SJCRH30 (cell line): ENCODE data around the gene ATP8B3. TPM values are rescaled to one million over a fixed set of nuclear protein-coding genes. Genes with fewer than 3 reads are reported as not detected.

Experiments
- DNase-seq, 2 experiments: peaks; one replicate each; pipeline ENCODE4 v3.0.0-alpha.2; 2015 to 2020
- H3K27ac ChIP-seq: fragments of 250-450 bp; sonication (Bioruptor Pico); 2 replicates; pipeline ENCODE4 v1.5.1; 2020; ENCODE audit warnings: mild to moderate bottlenecking, moderate library complexity
- H3K27me3 ChIP-seq: fragments of 250-450 bp; sonication (Bioruptor Pico); 2 replicates; pipeline ENCODE4 v1.5.1; 2020; ENCODE audit warnings: mild to moderate bottlenecking, moderate library complexity
- H3K36me3 ChIP-seq: fragments of 250-450 bp; sonication (Bioruptor Pico); 2 replicates; pipeline ENCODE4 v1.5.1; 2020; ENCODE audit warnings: mild to moderate bottlenecking, moderate library complexity
- H3K4me1 ChIP-seq: fragments of 250-450 bp; sonication (Bioruptor Pico); 2 replicates; pipeline ENCODE4 v1.5.1; 2020; ENCODE audit warnings: mild to moderate bottlenecking, moderate library complexity
- H3K4me3 ChIP-seq: fragments of 250-450 bp; sonication (Bioruptor Pico); 2 replicates; pipeline ENCODE4 v1.5.1; 2020; ENCODE audit warnings: mild to moderate bottlenecking, moderate library complexity
- H3K9me3 ChIP-seq: fragments of 250-450 bp; sonication (Bioruptor Pico); replicated peaks from 2 replicates; pipeline ENCODE4 v1.5.1; 2020; ENCODE audit warnings: mild to moderate bottlenecking, moderate library complexity
- total RNA-seq: library from RNA; depleted of rRNA; stranded (reverse); fragments of >200 nt; shearing (Covaris generic); gene quantifications from 2 replicates; pipeline ENCODE4 v1.2.3, GENCODE V29; 2014

The ATP8B3 gene
- total RNA-seq, 1 experiment from 2014 or later: 0.08 TPM

DNA sequence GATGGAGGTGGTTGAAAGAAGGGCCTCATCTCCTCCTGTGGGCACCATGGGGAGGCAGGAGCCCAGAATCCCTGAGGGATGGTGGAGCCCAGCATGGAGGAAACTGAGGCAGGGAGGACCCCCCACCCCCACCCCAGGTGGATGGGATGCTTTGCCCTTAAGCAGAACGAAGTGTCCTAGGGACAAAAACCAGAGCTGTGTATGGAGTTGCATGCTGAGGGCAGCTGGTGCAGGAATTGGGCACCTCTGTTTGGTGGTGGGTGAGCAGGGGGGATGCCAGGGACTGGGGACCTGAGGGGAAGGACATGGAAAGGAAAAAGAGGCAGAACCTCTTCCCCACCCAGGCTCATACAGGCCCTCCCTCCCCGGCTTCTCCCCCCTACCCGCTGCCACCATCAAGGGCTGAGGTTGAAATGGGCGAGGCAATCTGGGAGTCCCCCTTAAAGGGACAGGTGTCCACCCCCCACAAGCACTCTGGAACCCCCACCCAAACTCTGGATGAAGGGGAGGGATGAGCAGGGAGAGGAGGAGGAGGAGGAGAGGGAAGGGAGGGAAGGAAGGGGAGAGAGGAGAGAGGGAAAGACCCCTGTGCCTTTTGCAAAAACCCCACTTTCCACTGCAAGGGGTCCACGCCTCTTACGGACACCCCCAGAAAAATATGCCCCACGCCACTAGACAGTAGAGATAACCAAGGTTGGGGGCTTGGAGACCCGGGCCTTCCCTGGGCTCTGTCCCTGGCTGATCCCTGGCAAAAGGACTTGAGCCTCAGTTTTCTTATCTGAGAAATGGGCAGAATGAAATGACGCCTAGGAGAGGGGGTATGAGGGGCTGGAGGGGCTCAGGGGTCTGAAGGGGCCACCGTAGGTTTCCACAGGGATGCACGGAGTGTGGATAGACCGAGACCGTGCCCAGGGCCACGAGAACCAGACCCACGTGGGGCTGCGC is 52.8 kb downstream of the ATP8B3 start:
- Histone ChIP-seq H3K9me3 (no peaks in the 10 kb centered on the region), H3K27ac (no peak overlapping the region), H3K36me3 (no peaks in the 10 kb centered on the region), H3K4me1 (no peaks in the 10 kb centered on the region), H3K4me3 (no peak overlapping the region), H3K27me3 (peaks cover 24% of the 10 kb centered on the region; the same call in 1 of the 2 replicates)
- DNase-seq: no peak

DNA sequence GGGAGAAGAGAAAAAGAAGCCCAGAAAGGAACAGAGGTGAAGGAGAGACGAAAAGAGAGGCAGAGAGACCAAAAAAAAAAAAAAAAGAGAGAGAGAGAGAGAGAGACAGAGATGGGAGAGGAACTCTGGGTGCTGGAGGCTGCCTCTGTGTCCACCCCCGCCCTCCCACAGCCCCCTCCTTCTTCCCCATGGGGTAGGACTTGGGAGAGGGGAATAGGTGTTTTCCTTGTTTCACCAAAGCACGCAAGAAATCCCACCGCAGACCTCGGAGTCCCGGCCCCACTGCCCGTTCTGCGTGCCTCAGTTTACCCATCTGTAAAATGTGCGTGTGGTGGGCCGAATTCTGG is 53.9 kb downstream of the ATP8B3 start:
- Histone ChIP-seq H3K27ac (no peak overlapping the region), H3K36me3 (no peaks in the 10 kb centered on the region), H3K4me1 (no peaks in the 10 kb centered on the region), H3K9me3 (no peaks in the 10 kb centered on the region), H3K4me3 (no peak overlapping the region), H3K27me3 (peaks cover 24% of the 10 kb centered on the region; the same call in 1 of the 2 replicates)
- no peak for DNase-seq

DNA sequence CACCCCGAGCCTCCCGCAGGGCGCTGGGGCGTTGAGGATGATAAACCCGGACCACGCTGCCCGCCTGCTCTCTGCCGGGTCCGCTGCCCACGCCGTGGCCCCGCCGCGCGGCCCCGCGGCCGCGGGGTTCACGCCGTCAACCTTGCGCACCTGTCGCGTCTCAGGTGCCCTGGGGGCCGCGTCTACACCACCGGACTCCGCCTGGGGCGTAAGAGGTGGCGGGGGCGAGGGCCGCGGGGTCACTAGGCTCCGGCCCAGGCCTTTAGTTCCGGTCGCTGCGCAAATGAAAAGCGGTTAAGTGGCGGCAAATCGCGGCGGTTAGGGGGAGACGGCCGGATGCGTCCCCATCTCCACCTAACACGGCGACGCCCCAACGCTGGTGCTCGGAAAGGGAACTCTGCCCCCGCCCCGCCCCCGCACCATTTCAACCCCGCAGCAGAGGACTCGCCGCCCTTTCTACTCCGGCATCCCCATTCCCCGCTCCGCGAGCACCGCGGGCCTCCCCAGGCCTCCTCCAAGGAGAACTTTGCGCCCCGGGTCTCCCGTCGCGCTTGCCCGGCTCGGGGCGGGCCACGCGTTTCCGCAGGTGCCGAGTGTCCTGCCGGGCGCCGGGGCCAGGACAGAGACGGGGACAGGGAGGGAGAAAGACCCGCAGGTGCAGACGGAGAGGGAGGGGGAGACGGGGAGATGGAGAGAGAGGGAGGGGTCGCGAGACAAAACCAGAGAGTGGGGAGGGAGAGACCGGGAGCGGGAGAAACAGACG is 54.4 kb downstream of the ATP8B3 start:
- no peak overlapping the region for H3K4me3 ChIP-seq
- H3K27me3 ChIP-seq: peaks cover 24% of the 10 kb centered on the region; the same call in 1 of the 2 replicates
- H3K36me3 ChIP-seq: no peaks in the 10 kb centered on the region
- no peak for DNase-seq
- H3K27ac ChIP-seq: no peak overlapping the region
- no peaks in the 10 kb centered on the region for H3K9me3 ChIP-seq
- H3K4me1 ChIP-seq: no peaks in the 10 kb centered on the region

DNA sequence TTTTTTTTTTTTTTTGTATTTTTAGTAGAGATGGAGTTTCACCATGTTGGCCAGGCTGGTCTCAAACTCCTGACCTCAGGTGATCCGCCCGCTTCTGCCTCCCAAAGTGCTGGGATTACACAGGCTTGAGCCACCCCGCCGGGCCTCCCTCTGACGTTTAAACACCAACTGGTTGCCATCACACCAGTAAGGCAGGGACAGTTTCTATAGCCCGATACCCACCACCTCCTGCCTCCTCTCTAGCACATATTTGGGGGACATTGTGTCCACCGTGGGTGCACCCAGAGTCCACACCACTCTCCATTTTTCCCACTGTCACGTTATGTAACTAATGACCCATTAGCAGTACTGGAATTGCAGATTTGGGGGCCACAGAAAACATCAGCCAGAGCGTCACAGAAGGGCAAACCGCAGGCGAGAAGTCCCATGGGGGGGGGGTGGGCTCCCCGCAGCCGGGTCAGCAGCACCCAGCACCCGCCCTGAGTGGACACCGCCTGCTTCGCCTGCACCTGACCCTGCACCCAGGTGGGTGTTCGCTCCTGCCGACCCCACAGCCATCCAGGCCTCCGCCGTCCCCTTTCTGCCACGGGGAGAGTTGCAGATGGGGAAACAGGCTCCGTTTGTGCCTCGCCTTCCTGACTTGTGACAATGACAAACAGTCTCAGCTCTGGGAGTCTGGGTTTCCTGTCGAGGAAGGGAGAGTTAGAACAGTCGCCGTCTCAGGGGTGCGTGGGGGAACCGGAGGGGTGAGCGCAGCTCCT is 55.2 kb downstream of the ATP8B3 start:
- H3K4me3 ChIP-seq: no peak overlapping the region
- no peak overlapping the region for H3K27ac ChIP-seq
- peaks cover 24% of the 10 kb centered on the region; the same call in 1 of the 2 replicates for H3K27me3 ChIP-seq
- no peaks in the 10 kb centered on the region for H3K9me3 ChIP-seq
- DNase-seq: no peak
- no peaks in the 10 kb centered on the region for H3K36me3 ChIP-seq
- H3K4me1 ChIP-seq: no peaks in the 10 kb centered on the region

DNA sequence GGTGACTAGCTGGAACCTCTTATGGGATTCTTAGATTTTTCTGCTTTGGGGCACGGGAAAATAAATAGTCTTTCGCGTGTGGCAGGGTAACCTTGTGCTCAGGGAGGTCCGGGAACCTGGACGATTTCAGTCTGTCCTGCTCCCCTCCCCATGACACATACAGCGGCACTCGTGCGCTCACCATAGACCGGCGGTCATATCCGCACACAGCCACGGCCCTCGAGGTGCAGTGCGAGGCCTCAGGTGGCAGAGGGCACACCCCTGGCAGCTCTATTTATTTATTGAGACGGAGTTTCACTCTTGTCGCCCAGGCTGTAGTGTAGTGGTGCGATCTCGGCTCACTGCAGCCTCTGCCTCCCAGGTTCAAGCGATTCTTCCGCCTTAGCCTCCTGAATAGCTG is 55.8 kb downstream of the ATP8B3 start:
- H3K27me3 ChIP-seq: peaks cover 25% of the 10 kb centered on the region; the same call in 1 of the 2 replicates
- no peaks in the 10 kb centered on the region for H3K36me3 ChIP-seq
- H3K4me1 ChIP-seq: no peaks in the 10 kb centered on the region
- no peak for DNase-seq
- no peak overlapping the region for H3K4me3 ChIP-seq
- no peak overlapping the region for H3K27ac ChIP-seq
- no peaks in the 10 kb centered on the region for H3K9me3 ChIP-seq

DNA sequence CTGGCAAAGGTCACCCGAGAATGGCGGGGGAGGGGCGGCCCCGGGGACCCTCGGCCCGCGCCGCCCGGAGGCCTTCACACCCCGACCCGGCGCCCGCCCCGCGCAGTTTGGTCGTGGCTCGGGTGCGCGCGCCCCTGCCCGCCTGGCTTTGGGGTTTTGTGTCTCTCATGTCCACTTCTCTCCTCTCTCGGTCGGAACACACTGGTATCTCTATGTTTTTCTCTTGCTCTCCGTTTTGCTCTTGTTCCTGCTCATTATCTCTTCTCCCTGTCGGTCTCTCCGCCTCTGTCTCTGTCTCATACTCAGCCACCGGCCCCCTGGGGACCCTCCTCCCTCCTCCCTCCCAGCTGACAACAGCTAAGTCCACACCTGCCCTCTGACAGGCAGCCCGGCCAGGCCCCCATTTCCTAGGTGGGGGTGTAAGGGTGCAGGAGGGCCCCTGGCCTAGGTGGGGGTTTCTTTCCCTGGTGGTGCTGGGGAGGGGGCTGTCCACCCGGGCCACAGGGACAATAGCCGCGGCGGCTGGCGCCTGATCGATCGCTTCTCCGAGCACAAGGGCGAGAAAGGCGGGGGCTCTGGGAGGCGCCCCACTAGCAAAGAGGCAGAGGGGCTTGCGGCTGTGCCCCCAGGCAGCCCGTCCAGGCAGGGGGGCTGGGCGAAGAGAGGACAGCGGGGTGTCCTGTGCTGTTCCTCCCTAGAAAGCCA is 56.5 kb downstream of the ATP8B3 start:
- Histone ChIP-seq H3K27ac (no peak overlapping the region), H3K9me3 (no peaks in the 10 kb centered on the region), H3K4me3 (no peak overlapping the region), H3K4me1 (no peaks in the 10 kb centered on the region), H3K36me3 (no peaks in the 10 kb centered on the region), H3K27me3 (peaks cover 28% of the 10 kb centered on the region)
- no peak for DNase-seq

DNA sequence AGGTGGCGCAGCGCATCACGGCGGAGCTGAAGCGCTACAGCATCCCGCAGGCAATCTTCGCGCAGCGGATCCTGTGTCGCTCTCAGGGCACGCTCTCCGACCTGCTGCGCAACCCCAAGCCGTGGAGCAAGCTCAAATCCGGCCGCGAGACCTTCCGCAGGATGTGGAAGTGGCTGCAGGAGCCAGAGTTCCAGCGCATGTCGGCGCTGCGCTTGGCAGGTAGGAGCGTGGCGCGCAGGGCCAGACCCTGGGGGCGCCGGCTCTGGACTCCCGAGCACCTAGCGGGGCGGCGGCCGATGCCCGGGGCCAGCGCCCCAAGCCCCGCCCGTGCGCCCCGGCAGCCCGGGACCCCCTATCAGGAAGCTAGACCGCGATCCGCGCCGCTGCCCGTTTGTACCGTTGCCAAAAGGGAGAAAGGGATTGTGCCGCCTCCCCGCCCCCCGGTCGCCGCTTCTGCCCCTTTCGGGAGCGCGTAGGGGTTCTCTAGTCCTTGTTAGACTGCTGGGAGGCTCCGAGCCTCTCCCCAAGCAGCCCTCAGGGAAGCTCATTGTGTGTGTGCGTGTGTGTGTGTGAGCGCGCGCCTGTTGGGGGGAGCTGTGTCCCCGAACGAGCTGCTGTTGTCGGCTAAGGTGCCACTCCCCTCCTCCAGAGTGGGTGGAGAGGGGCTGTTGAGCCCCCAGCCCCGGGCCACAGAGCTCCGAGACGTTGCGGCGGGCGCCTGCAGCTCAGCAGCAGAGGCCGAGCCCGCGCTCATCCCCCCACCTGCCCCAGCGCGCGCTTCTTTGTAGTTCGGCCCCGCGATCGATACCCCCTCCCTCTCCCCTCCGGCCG is 57.2 kb downstream of the ATP8B3 start:
- Histone ChIP-seq H3K9me3 (no peaks in the 10 kb centered on the region), H3K27me3 (peaks cover 29% of the 10 kb centered on the region), H3K36me3 (no peaks in the 10 kb centered on the region), H3K4me3 (no peak overlapping the region), H3K27ac (no peak overlapping the region), H3K4me1 (no peaks in the 10 kb centered on the region)
- DNase-seq: no peak

DNA sequence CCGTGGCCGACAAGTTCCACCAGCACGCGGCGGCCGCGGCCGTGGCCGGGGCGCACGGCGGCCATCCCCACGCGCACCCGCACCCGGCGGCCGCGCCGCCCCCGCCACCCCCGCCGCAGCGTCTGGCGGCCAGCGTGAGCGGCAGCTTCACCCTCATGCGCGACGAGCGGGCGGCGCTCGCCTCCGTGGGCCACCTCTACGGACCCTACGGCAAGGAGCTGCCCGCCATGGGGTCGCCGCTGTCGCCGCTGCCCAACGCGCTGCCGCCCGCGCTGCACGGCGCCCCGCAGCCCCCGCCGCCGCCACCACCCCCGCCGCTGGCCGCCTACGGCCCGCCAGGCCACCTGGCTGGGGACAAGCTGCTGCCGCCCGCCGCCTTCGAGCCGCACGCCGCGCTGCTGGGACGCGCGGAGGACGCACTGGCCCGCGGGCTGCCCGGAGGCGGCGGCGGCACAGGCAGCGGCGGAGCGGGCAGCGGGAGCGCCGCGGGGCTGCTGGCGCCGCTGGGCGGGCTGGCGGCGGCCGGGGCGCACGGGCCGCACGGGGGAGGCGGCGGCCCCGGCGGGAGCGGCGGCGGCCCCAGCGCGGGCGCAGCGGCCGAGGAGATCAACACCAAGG is 57.9 kb downstream of the ATP8B3 start:
- Histone ChIP-seq H3K4me3 (no peak overlapping the region), H3K4me1 (no peaks in the 10 kb centered on the region), H3K9me3 (no peaks in the 10 kb centered on the region), H3K27me3 (peaks cover 33% of the 10 kb centered on the region), H3K36me3 (no peaks in the 10 kb centered on the region), H3K27ac (no peak overlapping the region)
- no peak for DNase-seq

DNA sequence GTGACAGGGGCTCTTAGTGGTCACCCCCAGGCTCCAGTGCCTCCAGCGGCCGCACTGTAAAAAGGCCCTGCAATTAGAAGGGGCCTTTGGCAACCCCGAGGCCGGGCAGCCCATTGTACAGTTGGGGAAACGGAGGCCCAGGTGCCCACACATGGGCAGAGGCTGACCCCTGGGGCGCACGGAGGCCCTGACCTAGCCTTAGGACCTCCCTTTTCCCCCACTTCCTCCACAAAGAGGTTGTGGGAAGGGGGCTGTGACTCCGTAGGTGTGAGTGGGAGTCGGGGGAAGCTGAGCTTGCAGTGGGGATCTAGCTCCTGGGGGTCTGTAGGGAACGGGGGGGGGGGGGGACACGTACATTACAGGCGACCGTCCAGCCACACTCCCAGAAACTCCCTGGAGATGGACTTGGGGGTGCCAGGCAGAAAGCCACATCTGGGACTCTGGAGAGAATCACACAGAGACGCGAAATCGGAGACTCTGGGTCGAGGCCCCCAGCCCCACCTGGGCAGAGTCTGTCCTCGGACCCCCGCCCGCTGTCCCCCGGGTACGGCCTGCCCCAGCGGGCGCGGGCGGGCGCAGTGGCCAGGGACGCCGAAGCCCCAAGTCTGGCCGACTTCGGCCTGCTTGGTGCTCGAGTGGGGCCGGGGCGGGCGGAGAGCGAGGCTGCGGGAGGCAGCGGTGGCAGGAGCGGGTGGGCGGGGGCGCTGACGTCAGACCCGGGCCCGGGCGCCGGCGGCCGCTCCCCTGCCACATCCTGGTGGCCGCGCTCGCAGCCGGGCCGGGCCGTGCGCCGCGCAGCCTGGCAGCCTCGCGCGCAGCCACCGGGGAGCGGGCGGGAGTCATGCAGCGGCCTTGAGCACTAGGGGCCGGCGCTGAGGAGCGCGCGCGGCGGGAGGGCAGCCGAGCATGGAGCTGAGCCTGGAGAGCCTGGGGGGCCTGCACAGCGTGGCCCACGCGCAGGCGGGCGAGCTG is 59.0 kb downstream of the ATP8B3 start, which contains the start of gene ONECUT3:
Gene ONECUT3, plus strand, starts transcription at position 750 of the 972 bp plus-strand sequence. Its CDS starts 157 bp downstream, at position 907.
- no peaks in the 10 kb centered on the region for H3K36me3 ChIP-seq
- DNase-seq: no peak
- H3K4me3 ChIP-seq: no peak within 1 kb of the TSS
- no peaks in the 10 kb centered on the region for H3K4me1 ChIP-seq
- H3K27me3 ChIP-seq: peaks cover 40% of the 10 kb centered on the region
- no peaks in the 10 kb centered on the region for H3K9me3 ChIP-seq
- H3K27ac ChIP-seq: no peak within 1 kb of the TSS

DNA sequence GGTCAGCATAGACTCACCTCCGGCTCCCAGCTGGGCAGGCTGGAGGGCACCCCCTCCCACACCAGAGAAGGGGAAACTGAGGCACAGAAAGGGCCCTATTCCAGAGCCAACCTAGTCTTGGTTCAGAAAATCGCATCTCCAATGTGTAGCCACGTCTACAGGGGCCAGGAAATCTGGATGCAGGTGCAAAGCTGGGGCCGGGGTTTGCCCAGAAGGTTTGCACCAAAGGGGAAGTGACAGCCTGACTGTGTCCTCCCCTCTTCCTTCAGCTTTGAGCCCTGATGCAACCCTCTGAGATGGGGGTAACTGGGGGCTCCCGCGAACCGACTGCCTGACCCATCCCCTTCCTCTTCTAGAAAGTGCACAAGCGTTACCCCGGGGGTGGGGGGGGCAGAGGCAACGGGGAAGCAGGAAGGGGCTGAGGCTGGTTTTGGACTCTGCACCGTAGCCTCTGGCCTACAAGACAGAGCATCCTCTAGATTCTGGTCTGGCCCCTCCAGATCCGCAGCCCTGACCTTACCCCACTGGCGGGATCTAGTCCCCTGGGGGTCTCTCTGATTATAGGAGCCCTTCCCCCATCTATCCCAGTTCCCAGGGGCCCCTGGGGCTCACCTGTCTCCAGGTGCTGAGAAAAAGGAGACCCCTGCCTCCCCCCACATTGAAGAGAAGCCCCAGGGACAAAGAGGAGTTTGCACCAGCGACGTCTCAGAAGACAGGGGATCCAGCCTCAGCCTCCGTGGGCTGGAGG is 59.9 kb downstream of the ATP8B3 start:
- Histone ChIP-seq H3K27ac (no peak overlapping the region), H3K36me3 (no peaks in the 10 kb centered on the region), H3K4me1 (no peaks in the 10 kb centered on the region), H3K27me3 (peaks cover 47% of the 10 kb centered on the region), H3K4me3 (no peak overlapping the region), H3K9me3 (no peaks in the 10 kb centered on the region)
- no peak for DNase-seq

DNA sequence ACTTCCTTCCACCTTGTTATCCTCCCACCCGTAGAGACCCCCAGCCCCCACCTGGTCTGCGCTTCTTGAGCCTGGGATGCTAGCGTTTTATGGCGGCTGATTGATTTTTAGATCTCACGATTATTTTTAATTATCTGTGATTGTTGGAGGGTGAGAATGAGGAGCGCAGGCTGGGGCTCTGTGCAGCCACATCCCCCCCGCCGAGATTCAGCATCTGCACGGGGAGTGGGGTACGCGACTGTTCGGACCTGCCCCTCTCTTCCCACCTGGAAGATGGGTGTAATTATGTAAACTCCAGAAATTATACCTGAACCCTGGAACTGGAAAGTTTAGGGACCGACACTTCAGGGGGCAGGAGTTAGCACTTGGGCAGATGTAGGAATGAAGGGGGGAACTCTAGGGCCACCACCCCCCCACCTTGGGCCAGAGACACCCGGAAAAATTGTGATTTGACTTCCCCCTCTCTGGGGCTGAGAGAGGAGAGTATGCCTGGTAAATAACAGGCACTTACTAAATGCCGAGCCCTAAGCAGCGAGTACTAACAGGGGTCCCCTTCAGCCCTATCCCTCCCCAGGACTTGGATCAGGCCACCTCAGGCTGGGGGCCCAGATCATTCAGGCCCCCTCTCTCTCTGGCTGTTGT is 60.6 kb downstream of the ATP8B3 start:
- peaks cover 53% of the 10 kb centered on the region for H3K27me3 ChIP-seq
- no peak for DNase-seq
- H3K4me3 ChIP-seq: no peak overlapping the region
- no peaks in the 10 kb centered on the region for H3K36me3 ChIP-seq
- no peaks in the 10 kb centered on the region for H3K4me1 ChIP-seq
- no peaks in the 10 kb centered on the region for H3K9me3 ChIP-seq
- H3K27ac ChIP-seq: no peak overlapping the region
